ENCODE results near the gene RUNX1.

- TF ChIP-seq POLR2A (IDR thresholded peaks at IDR 0.05; ENCODE audit: low read depth, low read length): no peak
- TF ChIP-seq POLR2AphosphoS5 (IDR thresholded peaks at IDR 0.05; ENCODE audit: low read depth, low read length): no peak
- TF ChIP-seq TAF1 (IDR thresholded peaks at IDR 0.05; ENCODE audit: borderline replicate concordance, low read depth, low read length): no peak
Observed at GRCh38 chr21:34809822-34810221, 239.3 kb downstream of the RUNX1 start.
